Measurements from ENCODE around the gene ARPC5. TPM values are rescaled to one million over a fixed set of nuclear protein-coding genes. Genes with fewer than 3 reads are reported as not detected.

The ARPC5 gene
- total and polyA plus RNA-seq, 10 of the 15 experiments (the other 5 are each of a cell fraction or from before 2014, with no cell fraction given), result 238 to 784 (median 309) TPM

GRCh38 chr1:183583466-183583865 lies 52.1 kb downstream of the ARPC5 start:
- BruUV-seq (replicated peaks), result no TSS peak
- H3K9me3 ChIP-seq (replicated peaks; ENCODE audit: control insufficient read depth, insufficient read depth, low read length), result no peaks in the 10 kb centered on the region
- H3K36me3 ChIP-seq (ENCODE audit: control insufficient read depth in 2 of 2, insufficient read depth in 2 of 2, low read length in 1 of 2), result peaks cover 0 to 8% of the 10 kb centered on the region in 2 experiments; a peak in 2 of 4 replicates
- ChIA-PET CTCF (interaction anchor here (1.4 kb wide), 1 partner anchor 39 kb away, joined by 4 read pairs; no protein-coding TSS in a partner anchor), SMC1A (ENCODE audit: uncharacterized antibody, unreplicated experiment) (interaction anchor here (0.8 kb wide), 1 partner anchor 10 kb away, joined by 3 read pairs; no protein-coding TSS in a partner anchor), POLR2A (interaction anchor here (1.4 kb wide), 1 partner anchor 13 kb away, joined by 3 read pairs; no protein-coding TSS in a partner anchor), RAD21 (ENCODE audit: unreplicated experiment) (no interaction called here)
- no peaks in the 10 kb centered on the region for H3K27me3 ChIP-seq (replicated peaks in 1 of 2; ENCODE audit: control insufficient read depth in 2 of 2, insufficient read depth in 2 of 2, low read length in 1 of 2)
- H3K27ac ChIP-seq (ENCODE audit: control insufficient read depth, insufficient read depth), result no peak overlapping the region
- intact Hi-C loops (cut with micrococcal nuclease; ENCODE audit: unreplicated experiment), result no loop called here
- FAIRE-seq (no peak), ATAC-seq (no peak), DNase-seq (ENCODE audit: low read depth, low spot score) (no peak)
- no peaks in the 10 kb centered on the region for H4K20me1 ChIP-seq (ENCODE audit: control insufficient read depth, insufficient read depth)
- peaks cover 5% of the 10 kb centered on the region for H3K79me2 ChIP-seq (ENCODE audit: control insufficient read depth, insufficient read depth, low read length)
- H3K4me3 ChIP-seq, result no peak overlapping the region
- H3K9ac ChIP-seq (ENCODE audit: control insufficient read depth, insufficient read depth, low read length), result no peak overlapping the region
- 69% methylated on average over 6 of the region's 6 CpGs for WGBS (ENCODE audit: insufficient coverage, insufficient replicate concordance, low lambda C conversion rate, missing lambda C conversion rate)
- peaks cover 7% of the 10 kb centered on the region for H3K4me1 ChIP-seq (ENCODE audit: control insufficient read depth, insufficient read depth, low read length)
- no peak overlapping the region for H3K4me2 ChIP-seq (ENCODE audit: control insufficient read depth, insufficient read depth)
- H2AFZ ChIP-seq (ENCODE audit: control insufficient read depth, low read depth, low read length), result no peak overlapping the region
- in situ Hi-C loops (cut with MboI), result no loop called here
- TF ChIP-seq MXI1 (IDR thresholded peaks at IDR 0.05; ENCODE audit: low read depth, low read length) (no peak), RB1 (IDR thresholded peaks at IDR 0.05; ENCODE audit: borderline replicate concordance) (no peak), RBBP5 (conservative IDR thresholded peaks at IDR 0.05) (no peak), POLR2AphosphoS5 (IDR thresholded peaks at IDR 0.05; ENCODE audit: low read length) (no peak), CUX1 (IDR thresholded peaks at IDR 0.05; ENCODE audit: insufficient replicate concordance, low read depth, low read length) (no peak), PAX5 (IDR thresholded peaks at IDR 0.05; ENCODE audit: borderline replicate concordance, low read depth, low read length) (no peak), ESRRA (IDR thresholded peaks at IDR 0.05; ENCODE audit: low read length) (no peak), CBX3 (IDR thresholded peaks at IDR 0.05; ENCODE audit: borderline replicate concordance, low read depth) (no peak), MYC (IDR thresholded peaks at IDR 0.05; ENCODE audit: insufficient read depth, insufficient read length, insufficient replicate concordance, low read length, severe bottlenecking) (no peak), SIX5 (IDR thresholded peaks at IDR 0.05; ENCODE audit: low read depth, low read length, severe bottlenecking) (no peak), NR2C1 (IDR thresholded peaks at IDR 0.05) (no peak), BCLAF1 (IDR thresholded peaks at IDR 0.05) (no peak), TCF12 (IDR thresholded peaks at IDR 0.05; ENCODE audit: low read depth, low read length) (no peak)
- TF ChIP-seq, protein P1, sequence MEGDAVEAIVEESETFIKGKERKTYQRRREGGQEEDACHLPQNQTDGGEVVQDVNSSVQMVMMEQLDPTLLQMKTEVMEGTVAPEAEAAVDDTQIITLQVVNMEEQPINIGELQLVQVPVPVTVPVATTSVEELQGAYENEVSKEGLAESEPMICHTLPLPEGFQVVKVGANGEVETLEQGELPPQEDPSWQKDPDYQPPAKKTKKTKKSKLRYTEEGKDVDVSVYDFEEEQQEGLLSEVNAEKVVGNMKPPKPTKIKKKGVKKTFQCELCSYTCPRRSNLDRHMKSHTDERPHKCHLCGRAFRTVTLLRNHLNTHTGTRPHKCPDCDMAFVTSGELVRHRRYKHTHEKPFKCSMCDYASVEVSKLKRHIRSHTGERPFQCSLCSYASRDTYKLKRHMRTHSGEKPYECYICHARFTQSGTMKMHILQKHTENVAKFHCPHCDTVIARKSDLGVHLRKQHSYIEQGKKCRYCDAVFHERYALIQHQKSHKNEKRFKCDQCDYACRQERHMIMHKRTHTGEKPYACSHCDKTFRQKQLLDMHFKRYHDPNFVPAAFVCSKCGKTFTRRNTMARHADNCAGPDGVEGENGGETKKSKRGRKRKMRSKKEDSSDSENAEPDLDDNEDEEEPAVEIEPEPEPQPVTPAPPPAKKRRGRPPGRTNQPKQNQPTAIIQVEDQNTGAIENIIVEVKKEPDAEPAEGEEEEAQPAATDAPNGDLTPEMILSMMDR (IDR thresholded peaks at IDR 0.05 in 2 of 3, conservative IDR thresholded peaks at IDR 0.05 in 1 of 3; ENCODE audit: control insufficient read depth in 2 of 3, extremely low read depth in 1 of 3, insufficient read depth in 1 of 3, low read depth in 3 of 3, low read length in 3 of 3), result no peak

Data from GM12878 (cell line).